ENCODE measurements around the gene TBC1D22A. TPM values are rescaled to one million over a fixed set of nuclear protein-coding genes. Genes with fewer than 3 reads are reported as not detected.

TBC1D22A gene
- total and polyA plus RNA-seq, 4 donors = 4.1 to 12.4 (median 8.4) TPM

DNA sequence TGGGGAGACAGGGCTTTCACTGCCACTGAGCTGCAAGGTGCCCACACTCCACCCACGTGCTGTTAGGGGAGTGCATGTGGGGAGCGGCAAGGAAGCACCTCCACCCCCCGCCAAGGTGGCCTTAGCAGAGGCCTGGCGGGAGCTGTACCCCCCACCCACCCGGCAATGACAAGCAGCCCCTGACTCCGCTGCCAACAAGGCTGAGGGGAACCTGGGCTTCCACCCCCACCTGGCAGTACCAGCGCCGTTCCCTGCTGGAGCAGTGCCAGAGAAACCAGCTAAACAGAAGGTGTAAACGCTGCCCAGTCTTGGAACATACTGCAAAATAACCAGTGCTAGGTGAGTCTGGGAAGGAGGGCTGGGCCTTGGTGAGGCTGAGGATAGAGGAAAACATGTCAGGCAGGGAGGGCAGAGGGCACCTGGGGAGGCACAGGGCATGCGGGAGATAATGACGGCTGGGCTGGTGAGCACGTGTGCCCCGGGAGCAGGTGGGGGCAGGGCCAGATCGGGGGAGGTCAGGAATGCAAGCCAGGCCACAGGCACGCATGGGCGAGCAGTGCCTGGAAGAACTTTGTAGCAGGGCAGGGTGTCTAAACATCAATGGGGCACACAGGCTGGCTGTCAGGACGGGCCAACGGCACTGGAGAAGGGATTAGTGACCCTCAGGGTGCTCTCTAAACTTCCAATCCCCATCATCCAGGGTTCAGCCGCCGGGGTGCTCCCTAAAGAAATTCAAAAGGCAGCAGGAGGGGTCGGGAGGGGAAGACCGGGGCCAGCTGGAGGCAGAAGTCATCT is 31.0 kb upstream of the TBC1D22A start:
- no peaks in the 10 kb centered on the region for H3K36me3 ChIP-seq (ENCODE audit: control insufficient read depth in 4 of 4, insufficient read depth in 3 of 4, low read depth in 1 of 4, low read length in 3 of 4)
- TF ChIP-seq YY1 (IDR thresholded peaks at IDR 0.05) = peak; percentile 93
- TF ChIP-seq RXRA (IDR thresholded peaks at IDR 0.05) = peak; percentile 99 to 100
- TF ChIP-seq FOXA1 (IDR thresholded peaks at IDR 0.05) = peak; percentile 63
- no peak for TF ChIP-seq TAF1 (conservative IDR thresholded peaks at IDR 0.05)
- TF ChIP-seq, protein P1, sequence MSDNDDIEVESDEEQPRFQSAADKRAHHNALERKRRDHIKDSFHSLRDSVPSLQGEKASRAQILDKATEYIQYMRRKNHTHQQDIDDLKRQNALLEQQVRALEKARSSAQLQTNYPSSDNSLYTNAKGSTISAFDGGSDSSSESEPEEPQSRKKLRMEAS (IDR thresholded peaks at IDR 0.05) = peak; percentile 97
- TF ChIP-seq HNF4A (conservative IDR thresholded peaks at IDR 0.05) = peak; percentile 86 to 95
- TF ChIP-seq SP1 (IDR thresholded peaks at IDR 0.05) = peak; percentile 95
- TF ChIP-seq ZBTB33 (IDR thresholded peaks at IDR 0.05) = peak; percentile 95
- peak; percentile 70 for TF ChIP-seq NR2F2 (IDR thresholded peaks at IDR 0.05)
- TF ChIP-seq RAD21 (IDR thresholded peaks at IDR 0.05) = peak; percentile 30 to 65
- TF ChIP-seq EGR1 (IDR thresholded peaks at IDR 0.05; ENCODE audit: low read depth in 2 of 2) = peak in 1 of 2 donors; percentile 90
- TF ChIP-seq GABPA (IDR thresholded peaks at IDR 0.05 in 1 of 2, conservative IDR thresholded peaks at IDR 0.05 in 1 of 2) = peak in 1 of 2 donors; percentile 62
- TF ChIP-seq ATF3 (IDR thresholded peaks at IDR 0.05) = no peak
- TF ChIP-seq HNF4G (IDR thresholded peaks at IDR 0.05) = peak; percentile 78
- peak in 1 of 2 donors; percentile 65 for TF ChIP-seq JUND (IDR thresholded peaks at IDR 0.05)
- TF ChIP-seq FOXA2 (IDR thresholded peaks at IDR 0.05) = peak; percentile 69
- TF ChIP-seq, protein P2, sequence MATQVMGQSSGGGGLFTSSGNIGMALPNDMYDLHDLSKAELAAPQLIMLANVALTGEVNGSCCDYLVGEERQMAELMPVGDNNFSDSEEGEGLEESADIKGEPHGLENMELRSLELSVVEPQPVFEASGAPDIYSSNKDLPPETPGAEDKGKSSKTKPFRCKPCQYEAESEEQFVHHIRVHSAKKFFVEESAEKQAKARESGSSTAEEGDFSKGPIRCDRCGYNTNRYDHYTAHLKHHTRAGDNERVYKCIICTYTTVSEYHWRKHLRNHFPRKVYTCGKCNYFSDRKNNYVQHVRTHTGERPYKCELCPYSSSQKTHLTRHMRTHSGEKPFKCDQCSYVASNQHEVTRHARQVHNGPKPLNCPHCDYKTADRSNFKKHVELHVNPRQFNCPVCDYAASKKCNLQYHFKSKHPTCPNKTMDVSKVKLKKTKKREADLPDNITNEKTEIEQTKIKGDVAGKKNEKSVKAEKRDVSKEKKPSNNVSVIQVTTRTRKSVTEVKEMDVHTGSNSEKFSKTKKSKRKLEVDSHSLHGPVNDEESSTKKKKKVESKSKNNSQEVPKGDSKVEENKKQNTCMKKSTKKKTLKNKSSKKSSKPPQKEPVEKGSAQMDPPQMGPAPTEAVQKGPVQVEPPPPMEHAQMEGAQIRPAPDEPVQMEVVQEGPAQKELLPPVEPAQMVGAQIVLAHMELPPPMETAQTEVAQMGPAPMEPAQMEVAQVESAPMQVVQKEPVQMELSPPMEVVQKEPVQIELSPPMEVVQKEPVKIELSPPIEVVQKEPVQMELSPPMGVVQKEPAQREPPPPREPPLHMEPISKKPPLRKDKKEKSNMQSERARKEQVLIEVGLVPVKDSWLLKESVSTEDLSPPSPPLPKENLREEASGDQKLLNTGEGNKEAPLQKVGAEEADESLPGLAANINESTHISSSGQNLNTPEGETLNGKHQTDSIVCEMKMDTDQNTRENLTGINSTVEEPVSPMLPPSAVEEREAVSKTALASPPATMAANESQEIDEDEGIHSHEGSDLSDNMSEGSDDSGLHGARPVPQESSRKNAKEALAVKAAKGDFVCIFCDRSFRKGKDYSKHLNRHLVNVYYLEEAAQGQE (IDR thresholded peaks at IDR 0.05) = peak; percentile 69
- TF ChIP-seq, protein P3, sequence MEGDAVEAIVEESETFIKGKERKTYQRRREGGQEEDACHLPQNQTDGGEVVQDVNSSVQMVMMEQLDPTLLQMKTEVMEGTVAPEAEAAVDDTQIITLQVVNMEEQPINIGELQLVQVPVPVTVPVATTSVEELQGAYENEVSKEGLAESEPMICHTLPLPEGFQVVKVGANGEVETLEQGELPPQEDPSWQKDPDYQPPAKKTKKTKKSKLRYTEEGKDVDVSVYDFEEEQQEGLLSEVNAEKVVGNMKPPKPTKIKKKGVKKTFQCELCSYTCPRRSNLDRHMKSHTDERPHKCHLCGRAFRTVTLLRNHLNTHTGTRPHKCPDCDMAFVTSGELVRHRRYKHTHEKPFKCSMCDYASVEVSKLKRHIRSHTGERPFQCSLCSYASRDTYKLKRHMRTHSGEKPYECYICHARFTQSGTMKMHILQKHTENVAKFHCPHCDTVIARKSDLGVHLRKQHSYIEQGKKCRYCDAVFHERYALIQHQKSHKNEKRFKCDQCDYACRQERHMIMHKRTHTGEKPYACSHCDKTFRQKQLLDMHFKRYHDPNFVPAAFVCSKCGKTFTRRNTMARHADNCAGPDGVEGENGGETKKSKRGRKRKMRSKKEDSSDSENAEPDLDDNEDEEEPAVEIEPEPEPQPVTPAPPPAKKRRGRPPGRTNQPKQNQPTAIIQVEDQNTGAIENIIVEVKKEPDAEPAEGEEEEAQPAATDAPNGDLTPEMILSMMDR (IDR thresholded peaks at IDR 0.05; ENCODE audit: low read depth, low read length, missing input control) = no peak
- DNase-seq (ENCODE audit: low spot score) = peak; percentile 50
- peak overlapping the region; percentile 84 to 89 for H3K27ac ChIP-seq (ENCODE audit: low read depth in 1 of 2, low read length in 2 of 2)
- no peaks in the 10 kb centered on the region for H3K27me3 ChIP-seq (ENCODE audit: control insufficient read depth in 4 of 4, insufficient read depth in 4 of 4, low read length in 3 of 4)
- peak overlapping the region in 1 of 2 donors; percentile 78 for H3K9ac ChIP-seq (ENCODE audit: low read depth in 1 of 2, low read length in 2 of 2)
- 29% methylated on average over 22 of the region's 22 CpGs for WGBS
- peaks cover 25 to 82% (median 66%) of the 10 kb centered on the region in 4 donors for H3K4me1 ChIP-seq (ENCODE audit: control insufficient read depth in 4 of 4, insufficient read depth in 4 of 4, low read length in 3 of 4)
- no peaks in the 10 kb centered on the region for H3K9me3 ChIP-seq (ENCODE audit: control insufficient read depth in 4 of 4, low read length in 3 of 4)
- no peak overlapping the region for H3K4me3 ChIP-seq (ENCODE audit: low read depth in 1 of 3, low read length in 3 of 3)
